GM23338 (cell line): ENCODE data around the gene ME3. TPM values are rescaled to one million over a fixed set of nuclear protein-coding genes. Genes with fewer than 3 reads are reported as not detected.
"Not testable (repeated sequence)": the region's sequence is repeated elsewhere in the genome, so short reads cannot be mapped to it uniquely, and the experiment has no call there.

Experiments
- ATAC-seq: fragments of 200-7000 bp; cut with Tn5 transposase; 3 replicates; pipeline ENCODE4 v1.9.1; 2020
- DNase-seq: peaks from one replicate; pipeline ENCODE4 v3.0.0-alpha.2; 2015; ENCODE audit warnings: low spot score
- H2AFZ ChIP-seq: fragments of 200-600 bp; sonication (generic); 2 replicates; pipeline ENCODE4 v1.8.0; 2016; ENCODE audit warnings: antibody characterized with exemption, mild to moderate bottlenecking, moderate library complexity
- H3F3A ChIP-seq: fragments of 200-600 bp; sonication (generic); replicated peaks from 2 replicates; pipeline ENCODE4 v1.8.0; 2017; ENCODE audit warnings: antibody characterized with exemption, mixed run types, low read depth
- H3K27ac ChIP-seq: fragments of 200-600 bp; sonication (generic); 2 replicates; pipeline ENCODE4 v1.6.1; 2016; ENCODE audit warnings: low read depth
- H3K27me3 ChIP-seq: fragments of 200-600 bp; sonication (generic); 2 replicates; pipeline ENCODE4 v1.8.0; 2016; ENCODE audit warnings: mild to moderate bottlenecking, mixed run types, moderate library complexity; ENCODE audit not compliant: insufficient read depth
- H3K36me3 ChIP-seq: fragments of 200-600 bp; sonication (generic); 2 replicates; pipeline ENCODE4 v1.8.0; 2016; ENCODE audit warnings: mild to moderate bottlenecking; ENCODE audit not compliant: insufficient read depth
- H3K4me1 ChIP-seq: fragments of 200-600 bp; sonication (generic); 2 replicates; pipeline ENCODE4 v1.8.0; 2016; ENCODE audit warnings: mild to moderate bottlenecking, moderate library complexity; ENCODE audit not compliant: insufficient read depth
- H3K4me2 ChIP-seq: fragments of 200-600 bp; sonication (generic); 2 replicates; pipeline ENCODE4 v1.7.1; 2017; ENCODE audit warnings: mixed run types
- H3K4me3 ChIP-seq: fragments of 200-600 bp; sonication (generic); 2 replicates; pipeline ENCODE4 v1.6.1; 2016; ENCODE audit warnings: mixed run types
- H3K79me2 ChIP-seq: fragments of 200-600 bp; sonication (generic); replicated peaks from 2 replicates; pipeline ENCODE4 v1.8.0; 2017; ENCODE audit warnings: mild to moderate bottlenecking; ENCODE audit not compliant: insufficient read depth
- H3K9me2 ChIP-seq: fragments of 200-600 bp; sonication (generic); 2 replicates; pipeline ENCODE4 v1.8.0; 2017; ENCODE audit not compliant: insufficient read depth
- H4K20me1 ChIP-seq: fragments of 200-600 bp; sonication (generic); replicated peaks from 2 replicates; pipeline ENCODE4 v1.8.0; 2017; ENCODE audit warnings: mild to moderate bottlenecking; ENCODE audit not compliant: insufficient read depth
- H3K27ac Mint-ChIP-seq: 2 replicates; pipeline ENCODE4 v1.8.0; 2020; ENCODE audit warnings: inconsistent platforms, mild to moderate bottlenecking, moderate library complexity, mixed read lengths
- H3K27me3 Mint-ChIP-seq: 3 replicates; pipeline ENCODE4 v1.8.0; 2022; ENCODE audit warnings: low read depth, mild to moderate bottlenecking, moderate library complexity, mixed read lengths, inconsistent platforms; ENCODE audit not compliant: insufficient read depth, poor library complexity
- H3K36me3 Mint-ChIP-seq: 3 replicates; pipeline ENCODE4 v1.8.0; 2021; ENCODE audit warnings: low read depth, mild to moderate bottlenecking, inconsistent platforms, moderate library complexity, mixed read lengths
- H3K4me1 Mint-ChIP-seq: 3 replicates; pipeline ENCODE4 v1.8.0; 2020; ENCODE audit warnings: mild to moderate bottlenecking, inconsistent platforms, mixed read lengths
- H3K4me3 Mint-ChIP-seq: 3 replicates; pipeline ENCODE4 v1.8.0; 2021; ENCODE audit warnings: moderate library complexity, mild to moderate bottlenecking, inconsistent platforms, mixed read lengths
- H3K9me3 Mint-ChIP-seq: 3 replicates; pipeline ENCODE4 v1.8.0; 2020; ENCODE audit warnings: moderate library complexity, mild to moderate bottlenecking, inconsistent platforms, mixed read lengths
- CTCF ChIP-seq, 2 experiments: fragments of 200-600 bp in 1 of 2; sonication (generic) in 1 of 2; conservative IDR thresholded peaks; 2 replicates each; pipeline versions ENCODE4 v1.5.1 to v1.6.1; 2016 to 2017; ENCODE audit warnings: antibody characterized with exemption in 2 of 2, low read depth in 2 of 2, mild to moderate bottlenecking in 2 of 2, moderate library complexity in 1 of 2
- JUNB ChIP-seq: IDR thresholded peaks from one replicate; pipeline ENCODE4 v1.6.1; 2016; ENCODE audit warnings: antibody characterized with exemption; ENCODE audit not compliant: unreplicated experiment
- REST ChIP-seq: IDR thresholded peaks from one replicate; pipeline ENCODE4 v1.6.1; 2018; ENCODE audit warnings: antibody characterized with exemption; ENCODE audit not compliant: unreplicated experiment
- STAT1 ChIP-seq: IDR thresholded peaks from one replicate; pipeline ENCODE4 v1.6.1; 2016; ENCODE audit warnings: antibody characterized with exemption; ENCODE audit not compliant: unreplicated experiment
- ZNF114 ChIP-seq: fragments of 250-450 bp; sonication (Bioruptor Pico); IDR thresholded peaks from 2 replicates; pipeline ENCODE4 v1.5.0; 2020; ENCODE audit warnings: mild to moderate bottlenecking, moderate library complexity
- ZNF462 ChIP-seq: fragments of 250-450 bp; sonication (Bioruptor Pico); IDR thresholded peaks from 2 replicates; pipeline ENCODE4 v1.5.0; 2020; ENCODE audit warnings: mild to moderate bottlenecking, moderate library complexity
- polyA plus RNA-seq: library from polyadenylated mRNA; unstranded; fragments of >200 nt; fragmentation: Nextera tagmentation; extraction: Ambion mirVana; gene quantifications from 2 replicates; pipeline ENCODE4 v1.2.1, GENCODE V29; 2016
- total RNA-seq: library from RNA; depleted of rRNA; stranded (reverse); fragments of >200 nt; shearing (Covaris generic); gene quantifications from 2 replicates; pipeline ENCODE4 v1.2.3, GENCODE V29; 2014

ME3 gene
- total and polyA plus RNA-seq, 2 experiments from 2014 or later = 1.3 to 4.0 TPM

GRCh38 chr11:86620891-86621521, 51.4 kb downstream of the ME3 start:
- DNase-seq (no peak), ATAC-seq (no peak)
- Histone ChIP-seq H3K36me3 (no peaks in the 10 kb centered on the region), H4K20me1 (no peaks in the 10 kb centered on the region), H3K27me3 (no peaks in the 10 kb centered on the region), H3K4me3 (no peak overlapping the region), H2AFZ (no peak overlapping the region), H3K4me1 (no peaks in the 10 kb centered on the region), H3K79me2 (no peaks in the 10 kb centered on the region), H3K27ac (no peak overlapping the region), H3K9me2 (no peaks in the 10 kb centered on the region), H3K4me2 (no peak overlapping the region), H3F3A (no peaks in the 10 kb centered on the region)
- Mint-ChIP-seq H3K27me3 (no peaks in the 10 kb centered on the region), H3K4me3 (no peak overlapping the region), H3K27ac (no peak overlapping the region), H3K4me1 (peaks cover 10% of the 10 kb centered on the region), H3K9me3 (no peaks in the 10 kb centered on the region), H3K36me3 (no peaks in the 10 kb centered on the region)
- no peak for TF ChIP-seq ZNF114 (CRISPR knock-in tag)
- no peak for TF ChIP-seq REST
- no peak for TF ChIP-seq JUNB
- no peak for TF ChIP-seq STAT1
- no peak for TF ChIP-seq CTCF (conservative IDR thresholded peaks at IDR 0.05; ENCODE audit: low read depth in 2 of 2)
- TF ChIP-seq ZNF462 = no peak

- not testable (repeated sequence) for H4K20me1 ChIP-seq, H3K27ac Mint-ChIP-seq, H3K36me3 ChIP-seq, DNase-seq, H3K27me3 ChIP-seq, H3K27ac ChIP-seq, H3K79me2 ChIP-seq, H3K9me2 ChIP-seq, H3K4me3 ChIP-seq, H3K4me1 ChIP-seq, H2AFZ ChIP-seq, H3K9me3 Mint-ChIP-seq, ATAC-seq, H3K27me3 Mint-ChIP-seq, H3F3A ChIP-seq, H3K4me3 Mint-ChIP-seq, H3K36me3 Mint-ChIP-seq, H3K4me2 ChIP-seq
- peaks cover 10% of the 10 kb centered on the region for H3K4me1 Mint-ChIP-seq
Observed at GRCh38 chr11:86619428-86619827, 53.0 kb downstream of the ME3 start.
